Right lobe of liver (tissue), 4 donors: ENCODE data around the gene TACC3.

Experiments
- CTCF ChIP-seq, 4 donors: fragments of 200-600 bp in 3 of 4; fragments of 450-650 bp in 1 of 4; IDR thresholded peaks; one replicate each; pipeline versions ENCODE4 v1.5.1 to v1.8.0; 2016 to 2022; ENCODE audit warnings: antibody characterized with exemption in 4 of 4, mild to moderate bottlenecking in 2 of 4
- POLR2A ChIP-seq: fragments of 450-650 bp; IDR thresholded peaks from one replicate; pipeline ENCODE4 v1.6.1; 2017; ENCODE audit warnings: antibody characterized with exemption, mild to moderate bottlenecking
- donor health status: DM: no; HTN: no; CAD: no.
- donor health status: DM: no; HTN: no; CAD: no.
- donor health status: DM: no; HTN: yes; CAD: no.

DNA sequence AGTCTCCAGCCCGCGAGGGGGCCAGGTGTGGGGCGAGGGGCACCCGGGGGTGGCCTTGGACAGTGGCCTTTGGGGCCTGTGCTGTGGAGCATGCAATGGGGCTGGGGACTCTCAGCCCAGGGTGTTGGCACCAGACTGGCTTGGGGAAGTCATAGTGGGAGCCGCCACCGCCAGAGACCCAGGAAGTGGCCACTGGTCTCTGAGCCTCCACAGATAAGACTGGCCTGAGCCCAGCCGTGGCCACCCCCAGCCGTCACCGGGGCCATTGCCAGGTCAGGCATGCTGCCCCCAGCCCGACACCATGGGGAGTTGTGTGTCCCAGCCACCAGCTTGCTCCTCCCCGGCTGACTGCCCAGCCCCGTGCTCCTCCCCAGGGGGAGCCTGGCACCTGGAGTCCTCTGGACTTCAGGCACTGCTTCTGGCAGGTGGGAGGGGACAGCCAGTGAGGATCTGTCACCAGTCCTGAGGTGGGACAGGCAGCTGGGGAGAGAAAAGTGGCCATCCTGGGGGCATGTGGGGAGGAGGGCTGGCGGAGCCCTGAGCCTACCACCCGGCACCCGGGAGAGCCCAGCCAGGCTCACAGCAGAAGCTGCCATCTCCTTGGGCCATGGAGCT, 32.5 kb downstream of the TACC3 start:
- TF ChIP-seq CTCF (IDR thresholded peaks at IDR 0.05) = no peak
- TF ChIP-seq POLR2A = no peak
